Limb (tissue), 2 donors: ENCODE measurements around the gene CCNT1.
"Not testable (repeated sequence)": the region's sequence is repeated elsewhere in the genome, so short reads cannot be mapped to it uniquely, and the experiment has no call there.

ENCODE experiments used
- DNase-seq, 2 donors: peaks; one replicate each; pipeline ENCODE4 v3.0.0-alpha.2; 2016; ENCODE audit errors: extremely low spot score in 2 of 2

CCNT1 gene

GRCh38 chr12:48716493-48717251 lies at the start of gene CCNT1:
CCNT1 (minus strand) TSS chr12:48716707; CDS start chr12:48716675, 32 bp downstream.
- DNase-seq = peak; percentile 97 to 99

- no peak for DNase-seq
Measured at GRCh38 chr12:48765753-48766162, 49.3 kb upstream of the CCNT1 start.

GRCh38 chr12:48764521-48764920 lies 48.0 kb upstream of the CCNT1 start:
- no peak for DNase-seq

- DNase-seq = no peak
Measured at GRCh38 chr12:48758737-48759136, 42.2 kb upstream of the CCNT1 start.

- no peak for DNase-seq
Measured at GRCh38 chr12:48758186-48758585, 41.7 kb upstream of the CCNT1 start.

GRCh38 chr12:48750769-48751356 lies 34.4 kb upstream of the CCNT1 start:
- no peak for DNase-seq

- no peak for DNase-seq
Measured at GRCh38 chr12:48750215-48750614, 33.7 kb upstream of the CCNT1 start.

GRCh38 chr12:48744251-48745008 lies 27.9 kb upstream of the CCNT1 start:
- no peak for DNase-seq

- DNase-seq = no peak
Measured at GRCh38 chr12:48739618-48740269, 23.2 kb upstream of the CCNT1 start.

GRCh38 chr12:48736456-48736855 lies 19.9 kb upstream of the CCNT1 start:
- no peak for DNase-seq

- no peak for DNase-seq
Measured at GRCh38 chr12:48728807-48729206, 12.3 kb upstream of the CCNT1 start.

GRCh38 chr12:48720737-48721136 lies 4.2 kb upstream of the CCNT1 start:
- not testable (repeated sequence) for DNase-seq

GRCh38 chr12:48720171-48720570 lies 3.7 kb upstream of the CCNT1 start:
- not testable (repeated sequence) for DNase-seq

- not testable (repeated sequence) for DNase-seq
Measured at GRCh38 chr12:48719002-48719401, 2.5 kb upstream of the CCNT1 start.

GRCh38 chr12:48717252-48717695 lies 767 bp upstream of the CCNT1 start:
- DNase-seq = peak in 1 of 2 donors; percentile 36

- DNase-seq = no peak
Measured at GRCh38 chr12:48716168-48716492, 377 bp downstream of the CCNT1 start.

GRCh38 chr12:48712209-48712608 lies 4.3 kb downstream of the CCNT1 start:
- no peak for DNase-seq

GRCh38 chr12:48698822-48699221 lies 17.7 kb downstream of the CCNT1 start:
- not testable (repeated sequence) for DNase-seq

- DNase-seq = no peak
Measured at GRCh38 chr12:48696626-48697025, 19.9 kb downstream of the CCNT1 start.

GRCh38 chr12:48695859-48696258 lies 20.6 kb downstream of the CCNT1 start:
- DNase-seq = no peak

- DNase-seq = no peak
Measured at GRCh38 chr12:48694038-48694437, 22.5 kb downstream of the CCNT1 start.

- DNase-seq = no peak
Measured at GRCh38 chr12:48693572-48693971, 22.9 kb downstream of the CCNT1 start.
